MCF 10A (cell line): ENCODE measurements around the gene MPZL3. TPM values are rescaled to one million over a fixed set of nuclear protein-coding genes. Genes with fewer than 3 reads are reported as not detected.

Experiments used
- BruUV-seq: library from RNA; stranded (reverse); fragments of 400-500 nt; replicated peaks from 2 replicates; lab custom pipeline; 2021; lab: Mats Ljungman, UMichigan
- CTCF ChIA-PET: fragments of 300-600 bp; sonication (Branson Sonifier 250); formaldehyde crosslinking; extraction: SDS; loops from one replicate; lab custom pipeline; 2021; ENCODE audit warnings: antibody characterized with exemption, inconsistent platforms; lab: Yijun Ruan, JAX
- POLR2A ChIA-PET: fragments of 300-600, 350-650 bp; sonication (Branson Sonifier 250); formaldehyde crosslinking; extraction: SDS; loops from one replicate; lab custom pipeline; 2020; ENCODE audit warnings: antibody characterized with exemption, inconsistent platforms; lab: Yijun Ruan, JAX
- DNase-seq: peaks from one replicate; pipeline ENCODE4 v3.0.0-alpha.2; 2018; ENCODE audit not compliant: unreplicated experiment
- H3K27ac Mint-ChIP-seq: one replicate; pipeline ENCODE4 v1.8.0; 2022; ENCODE audit warnings: mild to moderate bottlenecking, low read depth, mixed read lengths; ENCODE audit not compliant: unreplicated experiment
- H3K27me3 Mint-ChIP-seq: one replicate; pipeline ENCODE4 v1.8.0; 2022; ENCODE audit warnings: mixed read lengths; ENCODE audit not compliant: insufficient read depth, unreplicated experiment
- H3K36me3 Mint-ChIP-seq: one replicate; pipeline ENCODE4 v1.8.0; 2022; ENCODE audit warnings: mild to moderate bottlenecking, moderate library complexity, mixed read lengths; ENCODE audit not compliant: insufficient read depth, unreplicated experiment
- H3K4me1 Mint-ChIP-seq: one replicate; pipeline ENCODE4 v1.8.0; 2022; ENCODE audit warnings: mixed read lengths; ENCODE audit not compliant: insufficient read depth, unreplicated experiment
- H3K4me3 Mint-ChIP-seq: one replicate; pipeline ENCODE4 v1.8.0; 2022; ENCODE audit warnings: mild to moderate bottlenecking, moderate library complexity, mixed read lengths; ENCODE audit not compliant: unreplicated experiment
- H3K9me3 Mint-ChIP-seq: one replicate; pipeline ENCODE4 v1.8.0; 2022; ENCODE audit warnings: mixed read lengths; ENCODE audit not compliant: unreplicated experiment
- CTCF ChIP-seq: fragments of 200-600 bp; IDR thresholded peaks from one replicate; pipeline ENCODE4 v1.8.0; 2022; ENCODE audit warnings: antibody characterized with exemption, mild to moderate bottlenecking; ENCODE audit not compliant: unreplicated experiment
- intact Hi-C: fragments of 100-400 bp; cut with micrococcal nuclease; formaldehyde crosslinking; loops from 2 replicates; pipeline ENCODE4 v1.14.1; 2022
- total RNA-seq: library from RNA; stranded (reverse); gene quantifications from 2 replicates; pipeline ENCODE4 v1.2.3, GENCODE V29; 2022

Gene MPZL3
- total RNA-seq, 1 experiment from 2014 or later = 11.9 TPM

GRCh38 chr11:118223992-118224391, 28.2 kb downstream of the MPZL3 start:
- CTCF ChIA-PET = interaction anchor here (0.6 kb wide), 1 partner anchor 204 kb away, joined by 3 read pairs; no protein-coding TSS in a partner anchor
- H3K4me3 Mint-ChIP-seq = no peak overlapping the region
- no peaks in the 10 kb centered on the region for H3K4me1 Mint-ChIP-seq
- peaks cover 14% of the 10 kb centered on the region for H3K36me3 Mint-ChIP-seq
- H3K27me3 Mint-ChIP-seq = peaks cover 15% of the 10 kb centered on the region
- no peaks in the 10 kb centered on the region for H3K9me3 Mint-ChIP-seq
- POLR2A ChIA-PET = no interaction called here
- H3K27ac Mint-ChIP-seq = no peak overlapping the region
- BruUV-seq = no TSS peak
- intact Hi-C loops = no loop called here
- TF ChIP-seq CTCF = no peak
- no peak for DNase-seq

- Mint-ChIP-seq H3K9me3 (no peaks in the 10 kb centered on the region), H3K4me1 (no peaks in the 10 kb centered on the region), H3K4me3 (no peak overlapping the region), H3K27ac (no peak overlapping the region), H3K27me3 (peaks cover 15% of the 10 kb centered on the region), H3K36me3 (peaks cover 10% of the 10 kb centered on the region)
- ChIA-PET POLR2A (no interaction called here), CTCF (no interaction called here)
- no TSS peak for BruUV-seq
- DNase-seq = no peak
- intact Hi-C loops = no loop called here
- no peak for TF ChIP-seq CTCF
Measured at GRCh38 chr11:118223570-118223969, 28.6 kb downstream of the MPZL3 start.

- intact Hi-C loops = loop anchor here (1.0 kb wide), 1 partner anchor 27 kb away; no protein-coding TSS in a partner anchor
- ChIA-PET POLR2A (no interaction called here), CTCF (interaction anchor here (0.6 to 2.1 kb wide), 3 partner anchors 45 to 73 kb away, joined by 4 to 7 read pairs (median 4); no protein-coding TSS in a partner anchor)
- Mint-ChIP-seq H3K27ac (no peak overlapping the region), H3K4me1 (no peaks in the 10 kb centered on the region), H3K4me3 (no peak overlapping the region), H3K9me3 (no peaks in the 10 kb centered on the region), H3K36me3 (peaks cover 10% of the 10 kb centered on the region), H3K27me3 (peaks cover 15% of the 10 kb centered on the region)
- BruUV-seq = no TSS peak
- TF ChIP-seq CTCF = no peak
- no peak for DNase-seq
Measured at GRCh38 chr11:118222437-118222836, 29.7 kb downstream of the MPZL3 start.

- Mint-ChIP-seq H3K9me3 (no peaks in the 10 kb centered on the region), H3K36me3 (peaks cover 10% of the 10 kb centered on the region), H3K4me3 (no peak overlapping the region), H3K27me3 (peaks cover 15% of the 10 kb centered on the region), H3K4me1 (no peaks in the 10 kb centered on the region), H3K27ac (no peak overlapping the region)
- DNase-seq = no peak
- intact Hi-C loops = no loop called here
- ChIA-PET CTCF (interaction anchor here (0.9 to 2.1 kb wide), 2 partner anchors 50 to 131 kb away, joined by 3 to 7 read pairs; no protein-coding TSS in a partner anchor), POLR2A (interaction anchor here (1.1 kb wide), 1 partner anchor 10 kb away, joined by 4 read pairs; no protein-coding TSS in a partner anchor)
- TF ChIP-seq CTCF = no peak
- no TSS peak for BruUV-seq
Measured at GRCh38 chr11:118221419-118221818, 30.7 kb downstream of the MPZL3 start.
